ENCODE data around the gene ZBTB7C. TPM values are rescaled to one million over a fixed set of nuclear protein-coding genes. Genes with fewer than 3 reads are reported as not detected.

The ZBTB7C gene
- total and polyA plus RNA-seq, 2 of the 4 experiments (the other 2 are of a cell fraction) = not detected

- H3K14ac ChIP-seq (replicated peaks; ENCODE audit: low read depth, low read length) = no peak overlapping the region
- H3K4me1 ChIP-seq (ENCODE audit: control insufficient read depth, insufficient read depth, low read length) = no peaks in the 10 kb centered on the region
- H2BK20ac ChIP-seq (ENCODE audit: low read depth, low read length) = no peak overlapping the region
- DNase-seq (no peak), ATAC-seq (ENCODE audit: low read depth) (no peak)
- no peak overlapping the region for H4K5ac ChIP-seq (ENCODE audit: low read depth, low read length)
- no peak overlapping the region for H4K91ac ChIP-seq (ENCODE audit: insufficient read depth, low read depth, low read length)
- no TSS peak for BruUV-seq (replicated peaks)
- H3K4me3 ChIP-seq (ENCODE audit: insufficient read depth, low read depth, low read length) = no peak overlapping the region
- intact Hi-C loops (cut with micrococcal nuclease) (no loop called here), in situ Hi-C loops (cut with MboI; ENCODE audit: low sequenced_read_pairs) (no loop called here), dilution Hi-C loops (cut with HindIII; ENCODE audit: low sequenced_read_pairs, unreplicated experiment) (no loop called here)
- POLR2A ChIA-PET (ENCODE audit: unreplicated experiment) = no interaction called here
- TF ChIP-seq ELK1 (IDR thresholded peaks at IDR 0.05; ENCODE audit: borderline replicate concordance, low read depth, low read length) (no peak), MAFK (IDR thresholded peaks at IDR 0.05; ENCODE audit: low read depth, low read length) (no peak), SMC3 (IDR thresholded peaks at IDR 0.05; ENCODE audit: low read depth, low read length) (no peak), RAD21 (IDR thresholded peaks at IDR 0.05; ENCODE audit: low read length) (no peak), CEBPB (IDR thresholded peaks at IDR 0.05; ENCODE audit: low read depth, low read length) (no peak), RFX5 (IDR thresholded peaks at IDR 0.05; ENCODE audit: low read depth, low read length) (no peak), POLR2A (IDR thresholded peaks at IDR 0.05; ENCODE audit: low read depth, low read length) (no peak), CHD1 (IDR thresholded peaks at IDR 0.05; ENCODE audit: low read depth, low read length) (no peak), RCOR1 (IDR thresholded peaks at IDR 0.05; ENCODE audit: insufficient replicate concordance, low read length) (no peak), MXI1 (IDR thresholded peaks at IDR 0.05; ENCODE audit: borderline replicate concordance, low read depth, low read length) (no peak), NFE2L2 (IDR thresholded peaks at IDR 0.05; ENCODE audit: low read depth, low read length) (no peak), FOS (IDR thresholded peaks at IDR 0.05; ENCODE audit: low read depth, low read length) (no peak), BHLHE40 (IDR thresholded peaks at IDR 0.05; ENCODE audit: low read depth, low read length) (no peak), MAZ (IDR thresholded peaks at IDR 0.05; ENCODE audit: borderline replicate concordance, low read depth, low read length) (no peak)
- TF ChIP-seq, protein P1, sequence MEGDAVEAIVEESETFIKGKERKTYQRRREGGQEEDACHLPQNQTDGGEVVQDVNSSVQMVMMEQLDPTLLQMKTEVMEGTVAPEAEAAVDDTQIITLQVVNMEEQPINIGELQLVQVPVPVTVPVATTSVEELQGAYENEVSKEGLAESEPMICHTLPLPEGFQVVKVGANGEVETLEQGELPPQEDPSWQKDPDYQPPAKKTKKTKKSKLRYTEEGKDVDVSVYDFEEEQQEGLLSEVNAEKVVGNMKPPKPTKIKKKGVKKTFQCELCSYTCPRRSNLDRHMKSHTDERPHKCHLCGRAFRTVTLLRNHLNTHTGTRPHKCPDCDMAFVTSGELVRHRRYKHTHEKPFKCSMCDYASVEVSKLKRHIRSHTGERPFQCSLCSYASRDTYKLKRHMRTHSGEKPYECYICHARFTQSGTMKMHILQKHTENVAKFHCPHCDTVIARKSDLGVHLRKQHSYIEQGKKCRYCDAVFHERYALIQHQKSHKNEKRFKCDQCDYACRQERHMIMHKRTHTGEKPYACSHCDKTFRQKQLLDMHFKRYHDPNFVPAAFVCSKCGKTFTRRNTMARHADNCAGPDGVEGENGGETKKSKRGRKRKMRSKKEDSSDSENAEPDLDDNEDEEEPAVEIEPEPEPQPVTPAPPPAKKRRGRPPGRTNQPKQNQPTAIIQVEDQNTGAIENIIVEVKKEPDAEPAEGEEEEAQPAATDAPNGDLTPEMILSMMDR (conservative IDR thresholded peaks at IDR 0.05; ENCODE audit: low read depth, low read length) = no peak
- TF ChIP-seq, protein P2, sequence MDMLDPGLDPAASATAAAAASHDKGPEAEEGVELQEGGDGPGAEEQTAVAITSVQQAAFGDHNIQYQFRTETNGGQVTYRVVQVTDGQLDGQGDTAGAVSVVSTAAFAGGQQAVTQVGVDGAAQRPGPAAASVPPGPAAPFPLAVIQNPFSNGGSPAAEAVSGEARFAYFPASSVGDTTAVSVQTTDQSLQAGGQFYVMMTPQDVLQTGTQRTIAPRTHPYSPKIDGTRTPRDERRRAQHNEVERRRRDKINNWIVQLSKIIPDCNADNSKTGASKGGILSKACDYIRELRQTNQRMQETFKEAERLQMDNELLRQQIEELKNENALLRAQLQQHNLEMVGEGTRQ (IDR thresholded peaks at IDR 0.05; ENCODE audit: low read depth, low read length) = no peak
- H2BK120ac ChIP-seq (ENCODE audit: low read depth, low read length) = no peak overlapping the region
- no peaks in the 10 kb centered on the region for H3K36me3 ChIP-seq (ENCODE audit: control insufficient read depth, insufficient read depth, low read length)
- CTCF ChIA-PET = no interaction called here
- H3K79me1 ChIP-seq (ENCODE audit: low read depth in 1 of 2, low read length in 2 of 2) = no peaks in the 10 kb centered on the region
- no peak overlapping the region for H2AFZ ChIP-seq (replicated peaks; ENCODE audit: low read length, poor library complexity)
- no peaks in the 10 kb centered on the region for H3K9me1 ChIP-seq (ENCODE audit: insufficient read depth, low read length)
- no peak overlapping the region for H2AK5ac ChIP-seq (ENCODE audit: low read depth, low read length)
- H3K56ac ChIP-seq (ENCODE audit: extremely low read depth, insufficient read depth, low read length) = no peak overlapping the region
- H3K4ac ChIP-seq (ENCODE audit: low read depth, low read length) = no peak overlapping the region
- H3K4me2 ChIP-seq (ENCODE audit: low read depth, low read length) = no peak overlapping the region
- no CpG with 5 or more reads among the region's 5 CpGs for WGBS, 2 experiments (ENCODE audit: extremely low coverage in 2 of 2, insufficient read length in 1 of 2)
- H3K23ac ChIP-seq (ENCODE audit: low read depth, low read length) = no peak overlapping the region
- no peak overlapping the region for H3K27ac ChIP-seq (ENCODE audit: insufficient read depth, low read length)
- no peak overlapping the region for H2AK9ac ChIP-seq (replicated peaks; ENCODE audit: low read depth, low read length, poor library complexity)
- peaks cover 51% of the 10 kb centered on the region for H3K27me3 ChIP-seq (ENCODE audit: control insufficient read depth, insufficient read depth, low read length)
- no peak overlapping the region for H2BK5ac ChIP-seq (ENCODE audit: low read depth, low read length, poor library complexity, severe bottlenecking)
- H4K8ac ChIP-seq (ENCODE audit: low read depth in 2 of 2, low read length in 2 of 2) = no peak overlapping the region
- no peaks in the 10 kb centered on the region for H3K9me3 ChIP-seq (ENCODE audit: control insufficient read depth, insufficient read depth, low read length)
- no peak overlapping the region for H2BK15ac ChIP-seq (ENCODE audit: low read depth, low read length)
- H4K20me1 ChIP-seq (ENCODE audit: insufficient read depth, low read length) = no peaks in the 10 kb centered on the region
- no peak overlapping the region for H3K9ac ChIP-seq (ENCODE audit: low read depth, low read length)
- no peak overlapping the region for H3K18ac ChIP-seq (ENCODE audit: low read depth, low read length)
These were observed 275.4 kb downstream of the ZBTB7C start for GRCh38 chr18:48133671-48134251.
